Karpas-422 (cell line): ENCODE results near the gene SOX15. TPM values are rescaled to one million over a fixed set of nuclear protein-coding genes. Genes with fewer than 3 reads are reported as not detected.

ENCODE experiments used
- DNase-seq: peaks from one replicate; pipeline ENCODE4 v3.0.0-alpha.2; 2015
- H2AFZ ChIP-seq: fragments of 200-600 bp; sonication (generic); 2 replicates; pipeline ENCODE4 v1.6.1; 2014; ENCODE audit warnings: antibody characterized with exemption, low read length, mixed read lengths
- H3K27ac ChIP-seq: fragments of 200-600 bp; sonication (generic); 2 replicates; pipeline ENCODE4 v1.5.1; 2014; ENCODE audit warnings: mild to moderate bottlenecking, low read length, moderate library complexity
- H3K27me3 ChIP-seq: fragments of 200-600 bp; sonication (generic); 2 replicates; pipeline ENCODE4 v1.6.1; 2014; ENCODE audit warnings: low read length, mixed read lengths
- H3K36me3 ChIP-seq: fragments of 200-600 bp; sonication (generic); 2 replicates; pipeline ENCODE4 v1.6.1; 2014; ENCODE audit warnings: low read length, mixed read lengths; ENCODE audit not compliant: insufficient read depth
- H3K4me1 ChIP-seq: fragments of 200-600 bp; sonication (generic); 2 replicates; pipeline ENCODE4 v1.6.1; 2014; ENCODE audit warnings: mild to moderate bottlenecking, low read length, mixed read lengths
- H3K4me2 ChIP-seq: fragments of 200-600 bp; sonication (generic); 2 replicates; pipeline ENCODE4 v1.6.1; 2014; ENCODE audit warnings: low read length, low read depth, mild to moderate bottlenecking; ENCODE audit not compliant: poor library complexity, severe bottlenecking
- H3K4me3 ChIP-seq: fragments of 200-600 bp; sonication (generic); 2 replicates; pipeline ENCODE4 v1.5.1; 2014; ENCODE audit warnings: mild to moderate bottlenecking, antibody characterized with exemption, low read length, mixed read lengths
- H3K79me2 ChIP-seq: fragments of 200-600 bp; sonication (generic); 2 replicates; pipeline ENCODE4 v1.6.1; 2014; ENCODE audit warnings: mild to moderate bottlenecking, low read length, mixed read lengths
- H3K9ac ChIP-seq: fragments of 200-600 bp; sonication (generic); 2 replicates; pipeline ENCODE4 v1.6.0; 2014; ENCODE audit warnings: low read length
- H3K9me2 ChIP-seq: fragments of 200-600 bp; sonication (generic), shearing (Covaris generic); replicated peaks from 2 replicates; pipeline ENCODE4 v1.6.0; 2014; ENCODE audit warnings: mild to moderate bottlenecking, low read length, moderate library complexity; ENCODE audit not compliant: insufficient read depth
- H3K9me3 ChIP-seq: fragments of 300-700, 200-600 bp; sonication (generic); 2 replicates; pipeline ENCODE4 v1.6.1; 2014; ENCODE audit warnings: low read length, mixed read lengths
- H4K20me1 ChIP-seq: fragments of 200-600 bp; sonication (generic); 2 replicates; pipeline ENCODE4 v1.6.1; 2014; ENCODE audit warnings: mild to moderate bottlenecking, antibody characterized with exemption, low read length, low read depth; ENCODE audit not compliant: insufficient read depth
- total RNA-seq: library from RNA; depleted of rRNA; stranded (reverse); fragments of >200 nt; shearing (Covaris generic); gene quantifications from 2 replicates; pipeline ENCODE4 v1.2.3, GENCODE V29; 2014; ENCODE audit warnings: low replicate concordance

SOX15 gene
- total RNA-seq, 1 experiment from 2014 or later: 1.6 TPM

DNA sequence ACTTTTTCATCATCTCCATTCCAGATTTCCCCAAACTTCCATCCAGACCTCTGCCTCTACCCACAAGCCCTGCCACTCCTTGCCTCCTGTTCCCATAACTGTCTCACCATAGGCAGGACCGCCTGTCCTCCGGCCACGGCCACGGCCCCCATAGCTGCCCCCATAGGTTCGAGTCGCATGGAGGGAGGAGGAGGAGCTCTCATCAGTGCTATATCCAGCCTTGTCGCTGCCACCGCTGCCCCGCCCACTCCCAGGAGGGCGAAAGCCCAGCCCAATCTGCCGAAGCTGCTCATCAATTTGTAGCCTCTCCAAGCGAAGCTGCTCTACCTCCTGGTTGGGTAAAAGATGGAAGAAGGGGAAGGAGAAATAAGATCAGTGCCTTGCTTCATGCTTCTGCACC is 3.4 kb upstream of the SOX15 start:
- DNase-seq: no peak
- no peak overlapping the region for H3K9ac ChIP-seq
- no peaks in the 10 kb centered on the region for H4K20me1 ChIP-seq
- no peak overlapping the region for H3K4me2 ChIP-seq
- no peak overlapping the region for H2AFZ ChIP-seq
- H3K79me2 ChIP-seq: no peaks in the 10 kb centered on the region
- no peak overlapping the region for H3K4me3 ChIP-seq
- no peaks in the 10 kb centered on the region for H3K27me3 ChIP-seq
- no peaks in the 10 kb centered on the region for H3K4me1 ChIP-seq
- no peaks in the 10 kb centered on the region for H3K9me2 ChIP-seq
- peaks cover 18% of the 10 kb centered on the region; the same call in 1 of the 2 replicates for H3K36me3 ChIP-seq
- no peaks in the 10 kb centered on the region for H3K9me3 ChIP-seq
- H3K27ac ChIP-seq: no peak overlapping the region

DNA sequence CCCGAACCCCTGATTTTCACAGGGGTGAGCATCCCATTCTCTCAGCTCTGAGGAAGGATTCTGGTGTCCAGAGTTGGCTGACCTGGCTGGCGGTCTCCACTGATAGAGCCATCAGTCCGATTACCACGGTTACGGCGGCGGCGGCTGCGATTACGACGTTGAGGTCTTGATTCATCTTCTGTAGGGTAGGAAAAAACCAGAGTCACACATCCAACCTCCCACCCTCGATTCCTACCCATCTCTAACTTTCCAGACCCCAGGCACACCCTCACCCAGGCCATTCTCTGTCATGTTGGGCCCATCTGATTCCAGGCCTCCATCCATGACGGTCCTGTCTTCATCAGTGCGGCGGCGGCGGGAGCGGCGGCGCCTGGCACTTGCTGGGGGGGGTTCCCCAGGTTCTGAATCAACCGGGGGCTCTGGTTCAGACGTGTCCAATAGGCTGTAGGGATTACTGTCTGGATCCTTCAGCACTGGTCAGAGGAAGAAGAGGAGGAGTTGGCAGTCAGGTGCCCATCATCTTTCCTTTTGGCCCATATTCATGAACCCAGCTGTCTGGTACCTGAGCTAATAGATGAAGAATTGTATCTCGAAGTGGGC is 2.6 kb upstream of the SOX15 start:
- no peaks in the 10 kb centered on the region for H3K79me2 ChIP-seq
- no peaks in the 10 kb centered on the region for H4K20me1 ChIP-seq
- H3K4me3 ChIP-seq: no peak overlapping the region
- no peaks in the 10 kb centered on the region for H3K9me3 ChIP-seq
- peaks cover 18% of the 10 kb centered on the region; the same call in 1 of the 2 replicates for H3K36me3 ChIP-seq
- no peak overlapping the region for H2AFZ ChIP-seq
- H3K9me2 ChIP-seq: no peaks in the 10 kb centered on the region
- H3K27ac ChIP-seq: no peak overlapping the region
- H3K27me3 ChIP-seq: no peaks in the 10 kb centered on the region
- no peak for DNase-seq
- H3K9ac ChIP-seq: no peak overlapping the region
- no peaks in the 10 kb centered on the region for H3K4me1 ChIP-seq
- H3K4me2 ChIP-seq: no peak overlapping the region

- no peak overlapping the region for H2AFZ ChIP-seq
- no peak overlapping the region for H3K4me3 ChIP-seq
- no peaks in the 10 kb centered on the region for H3K27me3 ChIP-seq
- no peak overlapping the region for H3K4me2 ChIP-seq
- H3K79me2 ChIP-seq: peaks cover under 1% of the 10 kb centered on the region; the same call in 1 of the 2 replicates
- H3K4me1 ChIP-seq: no peaks in the 10 kb centered on the region
- H3K9ac ChIP-seq: no peak overlapping the region
- H3K27ac ChIP-seq: no peak overlapping the region
- no peaks in the 10 kb centered on the region for H3K9me2 ChIP-seq
- no peak for DNase-seq
- no peaks in the 10 kb centered on the region for H3K9me3 ChIP-seq
- H4K20me1 ChIP-seq: no peaks in the 10 kb centered on the region
- H3K36me3 ChIP-seq: peaks cover 18% of the 10 kb centered on the region; the same call in 1 of the 2 replicates
Measured at GRCh38 chr17:7591596-7591995, 1.7 kb upstream of the SOX15 start.

DNA sequence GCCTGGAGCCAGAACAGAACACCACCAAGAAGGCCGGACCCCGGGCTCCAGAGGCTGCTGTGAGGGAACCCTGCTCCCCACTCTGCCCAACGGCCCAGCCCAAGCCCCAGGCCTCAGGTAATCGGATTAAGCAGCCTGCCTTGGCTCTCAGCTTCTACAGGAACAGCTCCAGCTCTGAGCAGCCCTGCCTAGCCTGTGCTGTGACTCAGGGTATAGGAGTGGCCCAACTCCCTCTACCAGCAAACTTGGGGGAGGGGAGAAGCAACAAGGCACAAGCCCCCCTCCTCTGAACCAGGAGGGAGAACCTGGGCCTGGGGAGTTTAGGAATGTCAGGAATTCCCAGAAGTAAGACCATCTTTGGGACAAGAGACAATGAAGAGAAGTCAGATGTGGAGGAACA is 849 bp upstream of the SOX15 start:
- H3K9me3 ChIP-seq: no peaks in the 10 kb centered on the region
- no peaks in the 10 kb centered on the region for H3K9me2 ChIP-seq
- no peak for DNase-seq
- no peak overlapping the region for H3K4me2 ChIP-seq
- no peaks in the 10 kb centered on the region for H4K20me1 ChIP-seq
- no peaks in the 10 kb centered on the region for H3K27me3 ChIP-seq
- H2AFZ ChIP-seq: no peak overlapping the region
- H3K4me3 ChIP-seq: no peak overlapping the region
- peaks cover 17% of the 10 kb centered on the region; the same call in 1 of the 2 replicates for H3K36me3 ChIP-seq
- H3K79me2 ChIP-seq: peaks cover 3% of the 10 kb centered on the region; the same call in 1 of the 2 replicates
- H3K4me1 ChIP-seq: no peaks in the 10 kb centered on the region
- no peak overlapping the region for H3K9ac ChIP-seq
- no peak overlapping the region for H3K27ac ChIP-seq

- Histone ChIP-seq H3K4me2 (no peak overlapping the region), H3K4me1 (peaks cover 8% of the 10 kb centered on the region), H3K79me2 (peaks cover 13% of the 10 kb centered on the region), H2AFZ (no peak overlapping the region), H4K20me1 (no peaks in the 10 kb centered on the region), H3K27ac (no peak overlapping the region), H3K4me3 (no peak overlapping the region), H3K9me2 (no peaks in the 10 kb centered on the region), H3K9me3 (no peaks in the 10 kb centered on the region), H3K36me3 (peaks cover 7% of the 10 kb centered on the region; the same call in 1 of the 2 replicates), H3K27me3 (no peaks in the 10 kb centered on the region), H3K9ac (no peak overlapping the region)
- no peak for DNase-seq
Measured at GRCh38 chr17:7589204-7589868, 558 bp downstream of the SOX15 start.

DNA sequence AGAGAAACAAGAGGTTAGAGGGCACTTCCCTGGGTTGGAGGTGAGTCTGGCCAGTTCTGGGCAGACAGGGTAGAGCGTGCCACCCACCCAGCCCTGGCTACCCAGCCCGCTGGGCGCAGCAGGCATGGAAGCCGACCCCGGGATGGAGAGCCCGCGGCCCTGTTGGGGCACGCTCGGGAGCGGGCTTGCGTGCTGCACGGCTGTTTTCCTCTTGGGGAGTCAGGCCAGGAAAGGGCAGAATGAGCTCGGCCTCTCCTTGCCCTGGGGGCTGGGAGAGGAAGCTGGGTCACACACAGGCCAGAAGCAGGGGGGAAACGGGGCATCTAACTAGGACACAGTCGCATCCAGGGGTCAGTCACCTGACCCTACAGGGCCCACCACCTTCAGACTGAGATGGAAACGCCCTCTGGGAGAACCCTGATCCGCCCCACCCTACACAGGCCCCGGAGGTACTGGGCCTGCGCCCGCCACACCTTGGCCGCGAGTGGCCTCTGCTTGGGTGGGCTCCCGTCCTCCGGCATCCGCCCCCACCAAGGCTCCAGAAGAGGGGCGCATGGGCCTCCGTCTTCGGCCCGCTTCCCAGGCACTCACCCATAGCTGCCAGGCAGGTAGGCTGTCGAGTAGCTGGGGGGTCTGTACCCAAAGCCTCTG is 1.2 kb downstream of the SOX15 start:
- Histone ChIP-seq H3K79me2 (peaks cover 16% of the 10 kb centered on the region), H3K36me3 (peaks cover 7% of the 10 kb centered on the region; the same call in 1 of the 2 replicates)

DNA sequence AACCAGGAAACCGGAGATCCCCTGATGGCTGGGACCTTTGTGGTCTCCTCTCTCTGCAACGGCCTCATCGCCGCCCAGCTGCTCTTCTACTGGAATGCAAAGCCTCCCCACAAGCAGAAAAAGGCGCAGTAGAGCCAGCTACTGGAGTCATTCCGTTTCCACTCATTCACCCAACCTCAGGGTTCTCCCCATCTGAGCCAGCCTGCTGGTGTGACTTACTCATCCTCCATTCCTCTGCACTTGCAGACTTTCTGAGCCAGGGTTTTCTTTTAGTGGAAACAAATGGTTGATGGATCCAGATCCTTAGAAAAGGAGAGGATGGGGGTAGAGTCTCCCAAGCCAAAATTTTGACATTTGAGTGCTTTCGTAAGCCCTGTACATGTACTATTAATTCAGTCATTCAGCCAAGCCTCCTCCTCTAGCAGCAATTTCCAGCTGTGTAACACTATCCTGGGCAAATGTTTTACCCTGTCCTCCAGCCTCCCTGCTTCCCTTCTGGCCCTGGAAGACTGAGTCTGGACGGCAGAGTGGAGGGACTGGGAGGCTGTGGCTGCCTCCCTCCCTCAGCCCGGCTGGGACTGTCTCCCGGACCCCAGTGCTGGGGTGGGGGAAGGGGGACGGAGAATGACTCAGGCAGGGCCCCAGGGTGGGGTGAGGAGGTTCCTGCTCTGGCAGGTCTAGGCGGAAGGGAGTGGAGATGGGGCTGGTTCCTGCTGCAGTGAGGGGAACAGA is 2.3 kb downstream of the SOX15 start:
- no peaks in the 10 kb centered on the region for H3K9me2 ChIP-seq
- H3K4me1 ChIP-seq: peaks cover 19% of the 10 kb centered on the region
- H3K27me3 ChIP-seq: no peaks in the 10 kb centered on the region
- DNase-seq: no peak
- H3K36me3 ChIP-seq: peaks cover 7% of the 10 kb centered on the region; the same call in 1 of the 2 replicates
- no peak overlapping the region for H2AFZ ChIP-seq
- H3K27ac ChIP-seq: no peak overlapping the region
- H3K4me3 ChIP-seq: no peak overlapping the region
- H3K9me3 ChIP-seq: no peaks in the 10 kb centered on the region
- no peaks in the 10 kb centered on the region for H4K20me1 ChIP-seq
- peaks cover 16% of the 10 kb centered on the region for H3K79me2 ChIP-seq
- H3K4me2 ChIP-seq: no peak overlapping the region
- no peak overlapping the region for H3K9ac ChIP-seq

More for the DNA sequence above, 1.2 kb downstream of the SOX15 start:
- DNase-seq: no peak
- Histone ChIP-seq H3K9me2 (no peaks in the 10 kb centered on the region), H4K20me1 (no peaks in the 10 kb centered on the region), H3K27ac (no peak overlapping the region), H3K4me2 (no peak overlapping the region), H3K9ac (no peak overlapping the region), H2AFZ (no peak overlapping the region), H3K27me3 (no peaks in the 10 kb centered on the region), H3K4me1 (peaks cover 9% of the 10 kb centered on the region), H3K9me3 (no peaks in the 10 kb centered on the region), H3K4me3 (no peak overlapping the region)
